HG03196 (cell line): ENCODE measurements around the gene COL5A1.

Source experiments
- ATAC-seq: cut with Tn5 transposase; IDR thresholded peaks from one replicate; pipeline ENCODE4 v1.9.1; 2021; ENCODE audit not compliant: unreplicated experiment

COL5A1 gene

GRCh38 chr9:134809826-134810225, 168.2 kb downstream of the COL5A1 start:
- ATAC-seq = no peak

DNA sequence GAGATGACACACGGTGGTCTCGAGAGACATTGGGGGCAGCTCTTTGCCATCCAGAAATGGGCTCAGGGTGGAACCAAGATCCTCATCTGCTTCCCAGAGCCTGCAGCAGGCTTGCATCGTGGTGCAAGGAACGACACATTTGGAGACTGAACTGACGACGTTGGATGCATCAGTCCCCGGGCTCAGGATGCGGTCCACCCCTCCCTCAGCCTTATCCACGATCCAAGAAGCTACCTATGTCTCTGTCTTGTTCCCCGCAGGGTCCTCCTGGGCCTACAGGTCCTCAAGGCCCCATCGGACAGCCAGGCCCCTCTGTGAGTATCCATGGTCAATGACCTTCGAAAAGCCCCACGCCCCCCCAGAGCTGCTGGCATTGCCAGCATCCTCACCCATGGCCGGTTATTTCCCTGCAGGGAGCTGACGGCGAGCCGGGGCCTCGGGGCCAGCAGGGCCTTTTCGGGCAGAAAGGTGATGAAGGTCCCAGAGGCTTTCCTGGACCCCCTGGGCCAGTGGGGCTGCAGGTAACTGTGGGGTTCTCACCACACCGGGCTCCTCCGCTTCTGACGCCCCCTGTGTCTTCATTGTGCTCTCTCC, 169.6 kb downstream of the COL5A1 start:
- ATAC-seq = no peak

GRCh38 chr9:134811673-134812342, 170.2 kb downstream of the COL5A1 start:
- no peak for ATAC-seq

DNA sequence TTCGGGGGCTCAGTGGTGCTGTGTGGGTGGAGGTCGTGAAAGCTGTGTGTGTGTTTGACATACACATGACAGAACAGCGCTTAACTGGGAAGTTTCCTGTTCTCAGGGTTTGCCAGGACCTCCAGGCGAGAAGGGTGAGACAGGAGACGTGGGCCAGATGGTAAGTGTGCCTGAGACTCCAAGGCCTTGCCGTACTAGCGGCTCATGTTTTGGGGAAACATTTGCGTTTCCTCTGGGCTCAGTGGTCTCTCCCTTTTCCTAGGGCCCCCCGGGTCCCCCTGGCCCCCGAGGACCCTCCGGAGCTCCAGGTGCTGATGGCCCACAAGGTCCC, 170.7 kb downstream of the COL5A1 start:
- ATAC-seq = no peak

- no peak for ATAC-seq
Measured at GRCh38 chr9:134813841-134814240, 172.2 kb downstream of the COL5A1 start.

- no peak for ATAC-seq
Measured at GRCh38 chr9:134814598-134815215, 173.1 kb downstream of the COL5A1 start.

DNA sequence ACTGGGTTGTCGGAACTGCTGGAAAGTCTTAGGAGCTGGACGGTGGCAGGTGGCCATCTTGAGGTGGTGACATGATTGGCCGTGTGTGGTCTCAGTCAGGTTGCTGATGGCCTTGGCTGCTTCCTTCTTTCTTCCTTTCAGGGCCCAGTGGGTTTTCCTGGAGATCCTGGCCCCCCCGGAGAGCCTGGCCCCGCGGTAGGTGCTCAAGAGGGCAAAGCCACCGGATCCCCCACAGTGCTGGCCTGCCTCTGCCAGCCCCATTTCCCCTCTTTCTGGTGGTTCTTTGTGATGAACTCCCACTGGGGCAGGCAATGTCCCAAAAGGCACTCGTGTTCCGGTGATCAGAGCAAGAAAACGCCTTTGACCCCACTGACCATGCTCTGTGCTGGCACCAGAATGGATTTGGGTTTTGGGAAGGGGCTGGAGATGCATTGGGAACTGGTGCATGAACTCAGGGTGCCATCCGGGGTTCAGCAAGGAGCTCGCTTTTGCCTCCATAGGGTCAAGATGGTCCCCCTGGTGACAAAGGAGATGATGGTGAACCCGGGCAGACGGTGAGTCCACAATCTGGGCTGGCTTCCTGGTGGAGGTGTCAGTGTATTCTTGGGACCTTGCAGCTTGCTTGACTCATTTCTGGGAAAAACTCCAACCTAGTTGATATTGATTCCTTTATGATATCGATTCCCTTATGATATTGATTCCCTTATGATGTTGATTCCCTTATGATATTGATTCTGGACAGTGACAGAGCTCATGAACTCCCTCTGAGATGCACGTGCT, 174.0 kb downstream of the COL5A1 start:
- no peak for ATAC-seq

DNA sequence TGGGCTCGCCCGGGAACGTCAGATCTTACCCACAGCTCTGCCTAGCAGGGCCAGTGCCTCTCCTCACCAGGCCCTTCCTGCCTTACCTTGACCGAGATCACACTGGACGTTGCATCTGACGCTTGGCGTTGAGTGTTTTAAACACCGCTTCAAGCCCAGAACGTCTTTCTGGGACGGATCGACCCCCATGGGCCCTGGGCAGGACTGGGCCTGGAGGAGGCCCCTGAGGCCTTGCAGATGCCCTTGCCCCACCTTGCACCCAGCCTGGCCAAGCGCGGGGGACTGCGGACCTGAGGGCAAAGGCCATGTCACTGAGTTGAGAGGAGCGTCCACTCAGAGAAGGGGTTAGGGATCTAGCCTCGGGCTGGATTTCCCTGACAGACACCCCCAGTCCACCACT, 174.7 kb downstream of the COL5A1 start:
- no peak for ATAC-seq

DNA sequence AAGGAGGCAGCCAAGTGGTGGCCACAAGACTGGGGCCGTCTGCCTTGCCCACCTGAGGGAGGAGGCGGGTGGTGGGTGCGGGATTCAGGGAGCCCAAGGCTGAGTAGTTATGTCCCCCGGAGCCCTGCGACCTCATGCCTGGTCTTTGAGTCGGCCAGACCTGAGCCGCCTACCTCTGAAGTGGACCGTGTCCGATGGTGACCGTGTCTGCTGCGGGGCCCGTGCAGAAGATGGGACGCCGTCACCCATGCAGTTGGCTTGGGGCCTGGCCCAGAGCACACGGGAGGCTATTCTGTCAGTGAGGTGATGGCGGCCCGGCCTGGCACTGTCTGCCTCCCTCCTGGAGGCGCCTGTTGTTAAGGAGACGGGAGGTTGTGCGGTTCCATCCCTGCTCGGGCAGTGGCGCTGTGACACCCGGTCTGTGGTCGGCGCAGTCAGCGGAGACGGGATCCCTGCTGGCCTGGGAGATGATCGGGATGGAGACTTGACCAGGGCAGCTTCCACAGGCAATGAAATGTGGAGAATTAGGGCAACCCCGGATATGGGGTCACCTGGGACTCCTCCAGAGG, 176.5 kb downstream of the COL5A1 start:
- no peak for ATAC-seq

DNA sequence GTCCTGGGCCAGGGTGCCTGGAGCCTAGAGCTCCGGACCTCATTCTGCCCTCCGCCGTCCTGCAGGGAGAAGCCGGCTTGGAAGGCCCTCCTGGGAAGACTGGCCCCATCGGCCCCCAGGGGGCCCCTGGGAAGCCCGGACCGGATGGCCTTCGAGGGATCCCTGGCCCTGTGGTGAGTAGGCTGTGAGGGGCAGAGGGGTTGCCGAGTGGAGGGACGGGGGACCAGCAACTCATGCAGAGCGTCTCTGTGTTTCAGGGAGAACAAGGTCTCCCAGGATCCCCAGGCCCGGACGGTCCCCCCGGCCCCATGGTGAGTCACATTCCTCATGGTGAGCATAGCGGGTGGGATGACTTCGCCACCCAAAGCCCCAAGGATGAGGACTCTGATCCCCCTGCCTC, 177.0 kb downstream of the COL5A1 start:
- ATAC-seq = no peak

- ATAC-seq = no peak
Measured at GRCh38 chr9:134820901-134821300, 179.3 kb downstream of the COL5A1 start.

- ATAC-seq = no peak
Measured at GRCh38 chr9:134822541-134822940, 180.9 kb downstream of the COL5A1 start.

DNA sequence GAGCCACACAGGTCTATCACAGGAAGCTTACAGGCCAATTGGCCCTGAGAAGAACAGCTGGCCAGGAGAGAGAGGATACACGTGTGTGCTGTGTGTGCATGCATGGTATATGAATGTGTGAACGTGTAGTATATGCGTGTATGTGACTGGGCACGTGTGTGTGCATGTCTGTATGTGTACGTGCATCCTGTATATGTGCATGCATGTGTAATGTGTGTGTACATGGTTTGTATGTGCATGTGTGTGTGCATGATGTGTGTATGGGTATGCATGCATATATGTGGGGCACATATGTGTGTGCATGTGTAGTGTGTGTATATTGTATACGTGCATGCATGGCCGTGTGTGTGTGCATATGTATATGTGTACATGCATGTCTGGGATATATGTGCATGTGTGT, 182.0 kb downstream of the COL5A1 start:
- ATAC-seq = no peak

DNA sequence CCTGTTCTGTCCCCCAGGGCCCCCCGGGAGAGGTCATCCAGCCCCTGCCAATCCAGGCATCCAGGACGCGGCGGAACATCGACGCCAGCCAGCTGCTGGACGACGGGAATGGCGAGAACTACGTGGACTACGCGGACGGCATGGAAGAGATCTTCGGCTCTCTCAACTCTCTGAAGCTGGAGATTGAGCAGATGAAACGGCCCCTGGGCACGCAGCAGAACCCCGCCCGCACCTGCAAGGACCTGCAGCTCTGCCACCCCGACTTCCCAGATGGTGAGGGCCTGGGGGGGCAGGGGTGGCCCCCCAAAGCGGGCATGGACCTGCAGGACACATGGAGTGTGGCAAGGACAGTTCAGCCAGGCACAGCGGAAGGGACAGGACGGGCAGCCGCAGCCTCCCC, 183.0 kb downstream of the COL5A1 start:
- ATAC-seq = no peak

- ATAC-seq = no peak
Measured at GRCh38 chr9:134825025-134825424, 183.4 kb downstream of the COL5A1 start.

GRCh38 chr9:134826336-134827285, 185.0 kb downstream of the COL5A1 start:
- ATAC-seq = no peak

DNA sequence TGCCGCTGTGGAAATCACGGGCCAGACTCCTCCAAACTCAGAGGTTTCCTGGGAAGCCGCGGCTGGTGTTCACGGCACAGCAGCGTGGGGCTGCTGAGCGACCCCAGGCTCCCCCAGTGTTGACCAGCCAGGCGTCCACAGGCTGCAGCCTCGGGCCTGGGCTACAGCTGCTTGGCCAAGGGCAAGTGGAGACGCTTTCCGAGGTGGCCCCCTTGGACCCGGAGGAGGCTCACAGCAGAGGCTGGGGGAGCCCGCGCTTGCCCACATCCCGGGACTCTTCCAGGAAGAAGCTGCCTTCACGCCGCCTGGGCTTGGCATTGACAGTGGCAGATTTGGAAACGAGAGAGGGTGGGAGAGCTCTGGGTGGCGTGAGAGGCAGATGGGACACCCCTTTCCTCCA, 186.0 kb downstream of the COL5A1 start:
- ATAC-seq = no peak

DNA sequence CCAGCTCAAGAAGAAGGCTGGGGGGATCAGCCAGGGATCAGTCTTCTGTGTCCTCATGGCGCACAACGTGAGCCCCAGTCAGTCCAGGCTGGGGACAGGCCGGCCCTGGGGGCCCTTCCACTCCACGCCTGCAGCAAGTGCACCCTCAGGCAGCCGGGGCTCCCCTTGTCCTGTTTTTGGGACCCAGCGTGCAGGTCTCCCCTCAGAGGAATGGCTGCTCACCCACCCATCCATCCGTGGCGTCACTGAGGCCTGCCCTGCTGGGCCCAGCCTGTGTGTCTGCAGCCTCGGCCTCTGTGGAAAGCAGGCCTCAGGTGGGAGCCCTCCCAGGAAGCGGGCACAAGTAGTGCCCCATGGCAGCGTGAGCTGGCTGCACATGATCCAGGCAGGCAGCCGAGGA, 186.4 kb downstream of the COL5A1 start:
- no peak for ATAC-seq

DNA sequence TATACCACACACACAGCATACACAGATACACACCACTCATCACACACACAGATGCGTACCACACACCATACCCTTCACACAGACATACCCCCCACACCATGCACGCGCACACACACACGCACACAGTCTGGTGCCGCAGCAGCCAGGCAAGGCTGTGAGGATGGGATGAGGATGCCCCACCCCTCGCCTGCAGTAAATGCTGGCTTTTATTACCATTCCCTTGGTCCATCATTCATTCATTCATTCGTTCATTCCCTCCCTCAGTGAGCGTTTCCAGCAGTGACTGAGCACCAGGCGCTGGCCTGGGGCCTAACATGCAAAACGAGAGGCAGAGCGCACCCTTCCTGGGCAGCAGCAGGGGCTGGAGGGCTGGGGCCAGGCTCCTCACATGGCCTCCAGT, 187.3 kb downstream of the COL5A1 start:
- no peak for ATAC-seq

DNA sequence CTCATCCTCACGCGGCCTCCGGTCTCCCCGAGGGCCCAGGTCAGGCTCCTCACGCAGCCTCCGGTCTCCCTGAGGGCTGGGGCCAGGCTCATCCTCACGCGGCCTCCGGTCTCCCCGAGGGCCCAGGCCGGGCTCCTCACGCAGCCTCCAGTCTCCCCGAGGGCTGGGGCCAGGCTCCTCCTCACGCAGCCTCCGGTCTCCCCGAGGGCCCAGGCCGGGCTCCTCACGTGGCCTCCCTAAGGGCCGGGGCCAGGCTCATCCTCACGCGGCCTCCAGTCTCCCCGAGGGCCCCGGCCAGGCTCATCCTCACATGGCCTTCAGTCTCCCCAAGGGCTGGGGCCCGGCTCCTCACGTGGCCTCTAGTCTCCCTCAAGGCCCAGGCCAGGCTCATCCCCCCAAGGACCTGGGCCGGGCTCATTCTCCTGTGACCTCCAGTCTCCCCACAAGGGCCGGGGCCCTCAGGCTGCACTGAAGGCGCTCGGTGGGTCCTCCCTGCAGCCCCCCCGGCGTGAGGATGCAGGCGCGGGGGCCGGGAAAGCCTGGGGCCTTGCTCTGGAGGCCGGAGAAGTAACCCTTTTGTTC, 187.8 kb downstream of the COL5A1 start:
- no peak for ATAC-seq
